GM19372 (cell line): ENCODE data around the gene LACTBL1.

Experiments used
- ATAC-seq: cut with Tn5 transposase; IDR thresholded peaks from one replicate; pipeline ENCODE4 v1.9.1; 2021; ENCODE audit warnings: mild to moderate bottlenecking, low read depth, moderate library complexity; ENCODE audit not compliant: unreplicated experiment

LACTBL1 gene

GRCh38 chr1:22978299-22978698, 5.6 kb upstream of the LACTBL1 start:
- no peak for ATAC-seq

GRCh38 chr1:22976461-22977243, 4.0 kb upstream of the LACTBL1 start:
- ATAC-seq, result no peak

GRCh38 chr1:22976127-22976460, 3.4 kb upstream of the LACTBL1 start:
- no peak for ATAC-seq

- no peak for ATAC-seq
Measured at GRCh38 chr1:22975694-22976093, 3.0 kb upstream of the LACTBL1 start.

- no peak for ATAC-seq
Measured at GRCh38 chr1:22971611-22972405, 858 bp downstream of the LACTBL1 start.

GRCh38 chr1:22971161-22971560, 1.5 kb downstream of the LACTBL1 start:
- no peak for ATAC-seq

- ATAC-seq, result no peak
Measured at GRCh38 chr1:22970096-22970495, 2.6 kb downstream of the LACTBL1 start.

GRCh38 chr1:22969304-22969709, 3.4 kb downstream of the LACTBL1 start:
- no peak for ATAC-seq

GRCh38 chr1:22967833-22968232, 4.8 kb downstream of the LACTBL1 start:
- ATAC-seq, result no peak

GRCh38 chr1:22966309-22966708, 6.4 kb downstream of the LACTBL1 start:
- no peak for ATAC-seq

GRCh38 chr1:22963044-22963677, 9.5 kb downstream of the LACTBL1 start:
- no peak for ATAC-seq

GRCh38 chr1:22962558-22962957, 10.1 kb downstream of the LACTBL1 start:
- ATAC-seq, result no peak

- ATAC-seq, result no peak
Measured at GRCh38 chr1:22959545-22960360, 12.9 kb downstream of the LACTBL1 start.

- ATAC-seq, result no peak
Measured at GRCh38 chr1:22958556-22958955, 14.1 kb downstream of the LACTBL1 start.

- ATAC-seq, result no peak
Measured at GRCh38 chr1:22957066-22957465, 15.6 kb downstream of the LACTBL1 start.

- ATAC-seq, result no peak
Measured at GRCh38 chr1:22955146-22955545, 17.5 kb downstream of the LACTBL1 start.

GRCh38 chr1:22953740-22954141, 18.9 kb downstream of the LACTBL1 start:
- ATAC-seq, result no peak

- ATAC-seq, result no peak
Measured at GRCh38 chr1:22953057-22953739, 19.5 kb downstream of the LACTBL1 start.

- no peak for ATAC-seq
Measured at GRCh38 chr1:22952694-22953056, 20.0 kb downstream of the LACTBL1 start.

GRCh38 chr1:22951796-22952195, 20.9 kb downstream of the LACTBL1 start:
- ATAC-seq, result no peak
